NCI-H1694 treated with DMSO at 0.1 percent for 48 hours (cell line): ENCODE results near the gene MAGEB4.
"Not testable (repeated sequence)": the region's sequence is repeated elsewhere in the genome, so short reads cannot be mapped to it uniquely, and the experiment has no call there.

Source experiments
- DNase-seq: peaks from one replicate; lab custom pipeline; 2025; lab: John Stamatoyannopoulos, UW

The MAGEB4 gene, protein sequence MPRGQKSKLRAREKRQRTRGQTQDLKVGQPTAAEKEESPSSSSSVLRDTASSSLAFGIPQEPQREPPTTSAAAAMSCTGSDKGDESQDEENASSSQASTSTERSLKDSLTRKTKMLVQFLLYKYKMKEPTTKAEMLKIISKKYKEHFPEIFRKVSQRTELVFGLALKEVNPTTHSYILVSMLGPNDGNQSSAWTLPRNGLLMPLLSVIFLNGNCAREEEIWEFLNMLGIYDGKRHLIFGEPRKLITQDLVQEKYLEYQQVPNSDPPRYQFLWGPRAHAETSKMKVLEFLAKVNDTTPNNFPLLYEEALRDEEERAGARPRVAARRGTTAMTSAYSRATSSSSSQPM

DNA sequence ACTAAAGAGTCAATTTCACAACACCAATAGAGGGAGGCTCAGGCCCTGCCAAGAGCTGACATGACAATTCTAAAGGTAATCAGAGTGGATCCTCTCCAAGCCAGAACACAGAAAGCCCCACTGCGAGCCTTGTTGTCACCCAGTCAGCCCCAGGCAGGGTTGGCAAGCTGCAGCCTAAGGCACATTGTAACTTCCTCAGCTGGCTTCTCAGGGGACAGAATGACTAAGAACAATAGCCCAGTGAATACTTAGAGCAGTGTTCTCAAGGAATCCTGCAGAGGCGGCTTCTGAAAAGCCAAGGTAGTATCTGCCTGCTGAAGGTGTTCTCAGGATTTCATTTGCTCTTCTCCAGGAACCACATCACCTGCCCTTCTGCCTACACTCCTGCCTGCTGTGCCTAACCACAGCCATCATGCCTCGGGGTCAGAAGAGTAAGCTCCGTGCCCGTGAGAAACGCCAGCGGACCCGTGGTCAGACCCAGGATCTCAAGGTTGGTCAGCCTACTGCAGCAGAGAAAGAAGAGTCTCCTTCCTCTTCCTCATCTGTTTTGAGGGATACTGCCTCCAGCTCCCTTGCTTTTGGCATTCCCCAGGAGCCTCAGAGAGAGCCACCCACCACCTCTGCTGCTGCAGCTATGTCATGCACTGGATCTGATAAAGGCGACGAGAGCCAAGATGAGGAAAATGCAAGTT is at the start of gene MAGEB4:
Gene MAGEB4, plus strand, starts transcription at position 277 of the 692 bp plus-strand sequence. Its CDS starts 136 bp downstream, at position 413.
- DNase-seq: no peak

GRCh38 chrX:30193910-30194309 is 47.9 kb upstream of the MAGEB4 start:
- not testable (repeated sequence) for DNase-seq

DNA sequence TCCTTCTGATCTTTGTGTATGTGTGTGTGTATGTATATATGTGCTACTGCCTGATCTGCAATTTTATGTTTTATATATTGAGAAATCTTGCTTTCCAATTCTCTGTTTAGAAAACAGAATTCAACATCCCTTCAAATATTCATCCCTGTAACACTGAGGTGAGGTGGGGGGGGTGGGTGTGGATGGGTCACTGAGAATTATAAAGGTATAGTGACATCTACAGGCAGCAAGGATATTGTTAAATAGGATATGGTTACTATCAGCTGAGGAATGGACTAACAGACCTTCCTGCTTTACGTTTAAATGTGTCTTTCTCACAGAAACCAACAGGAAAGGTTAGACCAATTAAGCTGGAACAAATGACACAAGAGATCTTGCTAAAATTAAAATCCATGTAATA is 45.5 kb upstream of the MAGEB4 start:
- no peak for DNase-seq

- DNase-seq: no peak
These were observed 29.6 kb upstream of the MAGEB4 start for GRCh38 chrX:30212172-30212571.

- DNase-seq: no peak
These were observed 26.4 kb upstream of the MAGEB4 start, which contains the start of gene MAGEB2 for GRCh38 chrX:30215357-30215843. Gene MAGEB2 (plus strand): TSS chrX:30215563. CDS start chrX:30218581, 3,018 bp downstream.

DNA sequence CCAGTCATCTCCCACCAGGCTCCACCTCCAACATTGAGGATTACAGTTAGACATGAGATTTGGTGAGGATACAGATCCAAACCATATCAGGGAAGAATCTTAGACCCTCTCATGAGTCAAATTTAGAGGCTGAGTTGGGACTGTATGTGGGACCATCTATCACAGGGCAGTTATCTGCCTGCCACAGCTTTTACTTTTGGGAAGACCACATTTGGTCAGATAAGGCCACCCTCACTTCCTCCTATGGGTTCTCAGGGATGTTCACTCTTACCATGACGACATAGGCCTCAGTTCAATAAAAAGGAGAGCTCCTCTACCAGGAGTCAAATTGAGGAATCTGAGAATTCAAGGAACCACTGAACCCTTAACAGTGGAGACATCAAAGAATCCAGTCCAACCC is 24.3 kb upstream of the MAGEB4 start:
- no peak for DNase-seq

GRCh38 chrX:30219372-30219771 is 22.4 kb upstream of the MAGEB4 start:
- DNase-seq: no peak

DNA sequence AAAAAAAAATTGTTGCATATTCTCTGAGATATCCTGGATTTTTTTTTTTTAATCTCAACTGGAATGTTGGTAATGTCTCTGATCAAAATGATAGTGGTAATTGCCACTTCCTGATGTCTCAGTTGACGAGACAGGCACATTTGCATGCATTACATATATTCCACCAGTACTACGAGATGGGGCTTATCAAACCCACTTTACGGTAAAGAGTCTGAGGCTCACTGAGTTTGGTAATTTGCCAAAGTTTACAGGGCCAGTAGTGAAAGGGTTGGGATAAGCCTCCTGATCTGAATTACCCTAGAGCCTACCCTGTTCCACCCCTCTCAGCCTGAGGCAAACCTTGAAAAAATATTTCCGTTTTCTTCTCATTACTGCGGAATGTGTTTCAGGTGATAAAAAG is 21.1 kb upstream of the MAGEB4 start:
- no peak for DNase-seq

DNA sequence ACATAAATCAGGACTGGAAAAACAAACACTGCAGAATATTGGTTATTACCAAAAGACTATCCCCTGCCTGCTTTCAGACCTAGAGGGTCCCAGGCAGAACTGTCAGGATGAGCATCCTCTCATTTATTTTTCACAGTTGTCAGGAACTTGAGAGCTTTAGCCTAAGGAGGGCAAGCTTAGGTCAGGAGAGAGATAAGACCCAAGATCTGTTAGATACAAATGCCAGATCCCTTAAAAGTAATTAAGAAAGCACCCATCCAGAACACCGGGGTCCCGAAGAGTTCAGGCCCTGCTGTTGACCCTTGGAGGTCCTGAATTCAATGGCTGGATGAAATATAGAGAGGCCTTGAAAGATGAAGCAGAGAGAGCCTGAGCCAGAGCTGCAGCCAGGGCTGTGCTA is 17.3 kb upstream of the MAGEB4 start:
- no peak for DNase-seq

GRCh38 chrX:30228526-30228925 is 13.3 kb upstream of the MAGEB4 start:
- no peak for DNase-seq

GRCh38 chrX:30230395-30230794 is 11.4 kb upstream of the MAGEB4 start, which contains the start of gene MAGEB3:
Gene MAGEB3 (plus strand): TSS chrX:30230657. CDS start chrX:30235925, 5,268 bp downstream.
- DNase-seq: no peak

DNA sequence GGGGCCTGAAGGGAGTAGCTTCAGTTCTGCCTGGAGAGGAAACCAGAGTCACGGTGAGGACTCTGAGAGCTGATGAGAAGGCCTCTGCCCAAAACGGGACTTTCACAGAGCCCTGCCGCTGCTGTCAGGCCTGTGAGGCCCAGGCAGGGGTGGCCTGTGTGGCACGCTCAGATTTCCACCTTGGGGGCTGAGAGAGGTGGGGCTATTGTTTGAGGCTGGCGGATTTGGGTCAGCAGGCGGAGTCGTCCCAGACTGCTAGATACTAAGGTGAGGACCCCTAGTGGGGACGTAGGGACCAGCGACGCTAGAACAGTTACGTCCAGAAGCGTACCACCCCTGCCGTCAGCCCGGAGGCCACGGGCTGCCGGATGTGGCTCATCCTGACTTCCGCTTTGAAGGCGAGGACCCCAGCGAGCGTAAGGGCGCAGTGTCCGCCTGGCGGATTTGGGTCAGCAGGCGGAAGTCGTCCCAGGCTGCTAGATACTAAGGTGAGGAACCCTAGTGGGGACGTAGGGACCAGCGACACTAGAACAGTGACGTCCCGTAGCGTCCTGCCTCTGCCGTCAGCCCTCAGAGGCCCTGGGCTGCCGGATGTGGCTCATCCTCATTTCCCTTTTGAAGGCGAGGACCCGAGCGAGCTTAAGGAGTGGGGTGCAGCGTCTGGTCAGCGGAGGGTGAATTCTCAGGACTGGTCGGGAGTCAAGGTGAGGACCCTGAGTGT is 5.1 kb downstream of the MAGEB4 start, which contains the start of gene MAGEB1:
Gene MAGEB1, plus strand, starts transcription at position 378 of the 721 bp plus-strand sequence. CDS start 3,348 bp downstream, outside the sequence.
- DNase-seq: no peak

DNA sequence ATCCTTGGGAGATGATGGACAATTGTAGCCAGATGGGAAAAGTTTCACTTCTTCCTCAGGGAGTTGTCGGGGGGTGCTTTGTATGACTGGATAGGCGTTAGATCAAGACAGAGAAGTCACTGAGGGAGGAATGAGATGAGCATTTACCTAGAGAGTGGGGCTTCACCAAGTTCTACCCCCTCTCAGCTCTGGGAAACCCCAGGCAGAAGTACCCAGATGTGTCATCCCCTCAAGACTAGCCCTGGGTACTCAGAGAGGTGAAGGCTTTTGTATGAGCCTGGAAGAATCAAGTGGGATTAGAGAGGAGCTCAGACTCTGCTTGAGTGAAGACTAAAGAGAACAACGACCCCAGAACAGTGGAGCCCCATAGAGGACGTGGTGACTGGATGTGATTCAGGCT is 7.1 kb downstream of the MAGEB4 start:
- no peak for DNase-seq

DNA sequence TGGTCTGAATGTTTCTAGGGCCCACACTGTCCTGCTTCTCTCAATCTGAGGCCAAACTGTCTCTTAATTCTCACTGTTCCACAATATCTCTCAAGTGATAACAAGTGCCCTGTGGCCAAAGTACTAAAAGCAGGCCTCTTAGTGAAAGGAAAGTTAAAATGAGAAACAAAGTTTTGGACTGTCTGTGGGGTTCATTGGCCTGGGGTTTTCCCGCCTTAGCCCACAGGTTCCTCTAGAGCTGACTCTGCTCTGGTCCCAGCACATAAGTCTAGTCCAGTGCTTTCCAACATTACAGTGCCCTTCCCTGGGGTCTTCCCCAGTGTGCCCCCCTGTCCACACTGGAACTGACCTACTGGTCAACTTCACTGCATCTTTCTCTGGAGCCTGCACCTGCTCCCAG is 11.5 kb downstream of the MAGEB4 start:
- no peak for DNase-seq

- no peak for DNase-seq
These were observed 18.1 kb downstream of the MAGEB4 start for GRCh38 chrX:30259927-30260326.

GRCh38 chrX:30261012-30261411 is 19.2 kb downstream of the MAGEB4 start:
- no peak for DNase-seq

- no peak for DNase-seq
These were observed 21.0 kb downstream of the MAGEB4 start for GRCh38 chrX:30262763-30263162.

DNA sequence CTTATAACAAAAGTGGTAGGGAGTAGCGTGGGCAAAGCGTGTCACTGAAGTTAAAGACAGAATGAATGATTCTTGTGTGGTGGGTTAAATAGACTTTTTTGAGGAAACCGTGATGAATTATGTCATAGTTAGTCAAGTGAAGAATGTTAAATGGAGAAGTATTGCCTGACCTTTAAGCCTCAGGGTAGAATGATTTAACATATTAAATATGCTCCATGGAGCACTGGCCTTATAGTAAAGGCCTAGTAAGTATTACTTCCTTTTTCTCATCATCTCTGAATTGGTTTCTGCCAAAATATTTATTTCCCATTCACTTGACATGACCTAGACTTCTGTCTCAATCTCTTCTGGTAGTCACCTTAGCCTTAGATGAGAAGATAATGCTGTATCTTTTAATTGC is 28.8 kb downstream of the MAGEB4 start:
- no peak for DNase-seq

DNA sequence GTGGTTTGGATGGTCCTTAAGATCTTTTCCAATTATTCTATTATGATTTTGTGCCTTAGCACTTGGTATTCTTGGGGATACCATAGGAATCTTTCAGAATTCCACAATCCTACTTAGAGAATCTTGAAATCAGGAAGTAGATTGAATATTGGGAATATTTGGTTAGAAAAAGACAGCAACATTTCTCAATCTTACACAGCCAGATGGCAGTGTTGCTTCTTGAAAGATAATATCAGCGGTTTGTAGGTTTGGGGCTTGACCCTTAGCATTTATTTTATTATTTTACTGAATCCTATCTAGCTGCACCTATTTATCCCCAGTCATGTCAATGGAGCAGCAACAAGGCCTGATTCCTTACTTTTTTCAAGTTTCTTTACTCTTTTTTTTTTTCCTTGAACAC is 33.7 kb downstream of the MAGEB4 start:
- no peak for DNase-seq

DNA sequence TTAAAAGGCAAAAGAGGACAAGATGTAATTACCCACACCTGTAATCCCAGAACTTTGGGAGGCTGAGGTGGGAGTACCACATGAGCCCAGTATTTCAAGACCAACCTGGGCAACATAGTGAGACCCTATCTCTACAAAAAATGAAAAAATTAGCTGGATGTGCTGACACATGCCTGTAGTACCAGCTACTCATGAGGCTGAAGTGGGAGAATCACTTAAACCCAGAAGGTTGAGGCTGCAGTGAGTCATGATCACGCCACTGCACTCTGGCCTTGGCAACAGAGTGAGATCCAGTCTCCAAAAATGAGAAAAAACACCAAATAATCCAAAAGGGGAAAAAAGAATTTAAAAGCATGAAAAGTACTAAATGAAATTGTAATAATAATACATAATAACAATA is 36.6 kb downstream of the MAGEB4 start:
- DNase-seq: no peak

GRCh38 chrX:30280428-30280827 is 38.6 kb downstream of the MAGEB4 start:
- no peak for DNase-seq

DNA sequence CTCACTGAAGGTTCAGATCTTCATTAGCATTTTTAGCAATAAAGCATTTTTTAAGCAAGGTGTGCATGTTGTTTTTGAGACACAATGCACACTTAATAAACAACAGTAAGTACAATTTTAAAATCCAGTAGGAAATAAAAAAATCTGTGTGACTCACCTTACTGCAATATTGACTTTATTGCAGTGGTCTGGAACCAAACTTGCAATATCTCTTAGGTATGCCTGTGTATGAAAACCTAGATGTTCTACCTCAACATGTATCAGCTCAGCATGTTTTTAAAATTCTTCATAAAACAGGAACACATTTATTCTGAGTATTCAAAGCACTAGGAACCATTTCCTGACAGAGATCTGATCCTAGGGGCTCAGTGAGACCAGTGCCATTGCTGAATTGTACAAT is 40.7 kb downstream of the MAGEB4 start:
- DNase-seq: no peak
